Esophagus (tissue), 2 donors: Measurements from ENCODE around the gene RNPEPL1. TPM values are rescaled to one million over a fixed set of nuclear protein-coding genes. Genes with fewer than 3 reads are reported as not detected.
"Not testable (repeated sequence)": the region's sequence is repeated elsewhere in the genome, so short reads cannot be mapped to it uniquely, and the experiment has no call there.

Source experiments
- H3K27ac ChIP-seq, 2 donors: one replicate each; pipeline ENCODE4 v1.5.1; 2013; ENCODE audit warnings: low read depth in 2 of 2, mild to moderate bottlenecking in 2 of 2, inconsistent platforms in 1 of 2, low read length in 1 of 2, moderate library complexity in 1 of 2
- H3K27me3 ChIP-seq, 2 donors: one replicate each; pipeline ENCODE4 v1.6.1; 2013; ENCODE audit warnings: low read length in 2 of 2, control low read depth in 1 of 2, mild to moderate bottlenecking in 1 of 2; ENCODE audit not compliant: insufficient read depth in 2 of 2, control insufficient read depth in 1 of 2
- H3K36me3 ChIP-seq, 2 donors: one replicate each; pipeline ENCODE4 v1.6.1; 2013; ENCODE audit warnings: low read length in 1 of 2; ENCODE audit not compliant: control insufficient read depth in 2 of 2, insufficient read depth in 2 of 2
- H3K4me1 ChIP-seq, 2 donors: one replicate each; pipeline ENCODE4 v1.6.1; 2013; ENCODE audit warnings: low read length in 1 of 2; ENCODE audit not compliant: control insufficient read depth in 2 of 2, insufficient read depth in 2 of 2
- H3K4me3 ChIP-seq, 2 donors: one replicate each; pipeline ENCODE4 v1.5.1; 2013; ENCODE audit warnings: low read length in 2 of 2, mild to moderate bottlenecking in 2 of 2, low read depth in 1 of 2, moderate library complexity in 1 of 2
- H3K9me3 ChIP-seq, 2 donors: one replicate each; pipeline ENCODE4 v1.6.1; 2013; ENCODE audit warnings: mild to moderate bottlenecking in 2 of 2, low read depth in 1 of 2, low read length in 1 of 2, moderate library complexity in 1 of 2; ENCODE audit not compliant: control insufficient read depth in 2 of 2, insufficient read depth in 1 of 2
- WGBS, 2 donors: extraction: QIAGEN DNeasy Blood & Tissue Kit; methylation state at CpG; one replicate each; pipeline ENCODE4 v1.1.7; 2013; 5-methylcytosine and 5-hydroxymethylcytosine counted together
- polyA plus RNA-seq, 2 donors: library from polyadenylated mRNA; stranded (reverse); fragments of 200-250 nt; gene quantifications; one replicate each; pipeline ENCODE4 v1.2.3, GENCODE V29; 2013
- donor health status: healthy with polysubstance abuse.
- donor health status: Bipolar disorder and iron deficiency.

Gene RNPEPL1
- polyA plus RNA-seq, 2 donors = 65.9 to 160 TPM

DNA sequence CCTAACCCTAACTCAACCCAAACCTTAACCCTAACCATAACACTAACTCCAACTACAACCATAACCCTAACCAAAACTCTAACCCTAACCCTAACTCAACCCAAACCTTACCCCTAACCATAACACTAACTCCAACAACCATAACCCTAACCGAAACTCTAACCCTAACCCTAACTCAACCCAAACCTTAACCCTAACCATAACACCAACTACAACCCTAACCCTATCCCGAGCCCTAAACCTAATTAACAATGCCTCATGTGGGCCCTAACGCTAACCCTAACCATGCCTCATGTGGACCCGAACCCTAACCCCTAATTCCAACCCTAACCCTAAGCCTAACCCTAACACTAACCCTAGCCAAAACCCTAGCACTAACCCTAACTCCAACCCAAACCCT is 45.5 kb downstream of the RNPEPL1 start:
- H3K27ac ChIP-seq = no peak overlapping the region
- H3K9me3 ChIP-seq = no peaks in the 10 kb centered on the region
- 95 to 98% methylated on average over 4 of the region's 4 CpGs for WGBS, 2 donors
- no peaks in the 10 kb centered on the region for H3K27me3 ChIP-seq
- H3K4me1 ChIP-seq = peaks cover 2% of the 10 kb centered on the region in 2 donors
- no peak overlapping the region for H3K4me3 ChIP-seq
- no peaks in the 10 kb centered on the region for H3K36me3 ChIP-seq

DNA sequence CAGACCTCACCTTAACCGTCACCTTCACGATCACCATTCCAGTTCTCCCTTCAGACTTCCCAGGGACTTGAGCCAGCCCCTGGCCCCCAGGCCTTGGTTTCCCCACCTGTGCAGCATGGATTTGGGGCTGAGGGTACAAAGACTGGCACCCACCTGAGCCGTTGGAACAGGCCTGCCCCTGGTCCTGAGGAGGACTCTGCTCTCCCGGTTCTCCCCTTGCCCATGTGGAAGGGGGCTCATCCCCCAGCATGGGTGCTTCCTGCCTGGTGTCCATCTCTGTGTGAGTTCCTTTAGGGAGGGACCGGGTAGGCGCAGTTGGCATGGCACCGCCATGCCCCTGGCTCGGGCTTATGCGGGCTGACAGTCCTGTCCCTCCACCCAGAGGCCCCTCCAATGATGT is 46.1 kb downstream of the RNPEPL1 start:
- 94 to 97% methylated on average over 9 of the region's 9 CpGs for WGBS, 2 donors
- Histone ChIP-seq H3K4me1 (peaks cover 2% of the 10 kb centered on the region in 2 donors), H3K4me3 (no peak overlapping the region), H3K9me3 (no peaks in the 10 kb centered on the region), H3K27ac (no peak overlapping the region), H3K27me3 (no peaks in the 10 kb centered on the region), H3K36me3 (no peaks in the 10 kb centered on the region)

DNA sequence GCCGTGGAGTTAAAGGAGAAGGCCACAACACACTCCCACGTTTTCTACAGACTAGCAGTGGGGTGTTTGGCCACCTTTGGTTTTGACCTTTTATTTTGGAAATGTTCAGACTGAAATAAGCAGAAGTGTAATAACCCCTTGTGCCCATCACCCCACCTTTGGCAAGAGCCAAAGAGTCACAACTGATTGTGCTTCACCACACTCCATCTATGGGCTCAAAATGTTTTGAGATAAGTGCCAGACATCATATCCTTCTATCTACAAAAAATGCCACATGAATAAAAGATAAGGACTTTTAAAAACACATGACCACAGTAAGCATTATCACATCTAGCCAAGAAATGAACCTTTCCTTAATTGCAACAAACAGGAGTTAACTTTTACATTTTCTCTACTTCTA is 47.1 kb downstream of the RNPEPL1 start:
- Histone ChIP-seq H3K27ac (no peak overlapping the region), H3K27me3 (no peaks in the 10 kb centered on the region), H3K9me3 (no peaks in the 10 kb centered on the region), H3K4me1 (peaks cover 2% of the 10 kb centered on the region in 2 donors), H3K36me3 (no peaks in the 10 kb centered on the region), H3K4me3 (no peak overlapping the region)
- 74 to 92% methylated on average over 2 of the region's 2 CpGs for WGBS, 2 donors

DNA sequence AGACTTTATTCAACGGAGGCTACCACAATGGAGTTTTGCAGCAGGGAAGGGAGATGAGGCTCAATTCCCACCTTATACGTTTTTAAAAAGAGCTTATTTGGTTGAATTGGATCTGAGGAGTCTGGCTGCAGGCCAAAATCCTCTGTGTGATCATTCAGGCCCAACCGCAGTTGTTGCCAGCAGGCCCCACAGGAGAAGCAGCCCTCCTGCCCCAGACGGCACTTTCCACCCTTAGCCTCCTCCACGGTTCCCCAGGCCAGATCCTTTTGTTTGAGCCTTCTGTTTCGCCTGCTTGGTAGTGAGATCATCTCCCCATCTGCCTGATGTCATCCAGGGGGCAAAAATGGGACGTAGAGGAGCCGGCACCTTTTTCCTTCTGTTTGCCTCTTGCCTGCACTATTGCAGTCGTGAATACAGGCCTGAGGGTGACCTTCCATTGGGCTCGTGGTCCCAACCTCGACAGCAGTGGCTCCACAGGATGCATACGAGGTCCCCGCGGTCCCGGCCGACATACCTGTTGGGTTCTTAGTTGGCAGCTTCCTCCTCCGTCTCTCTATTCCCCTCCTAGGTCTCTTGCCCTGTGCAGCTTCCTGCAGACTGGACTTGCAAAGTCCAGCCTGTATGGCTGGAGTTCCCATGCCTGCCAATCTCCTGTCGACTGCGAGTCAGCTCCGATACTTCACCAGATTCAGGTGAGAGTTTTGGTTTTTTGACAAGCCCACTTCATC is 47.7 kb downstream of the RNPEPL1 start:
- Histone ChIP-seq H3K36me3 (no peaks in the 10 kb centered on the region), H3K27ac (no peak overlapping the region), H3K27me3 (no peaks in the 10 kb centered on the region), H3K9me3 (no peaks in the 10 kb centered on the region), H3K4me1 (peaks cover 2% of the 10 kb centered on the region in 2 donors), H3K4me3 (no peak overlapping the region)
- 82 to 86% methylated on average over 20 of the region's 20 CpGs for WGBS, 2 donors

DNA sequence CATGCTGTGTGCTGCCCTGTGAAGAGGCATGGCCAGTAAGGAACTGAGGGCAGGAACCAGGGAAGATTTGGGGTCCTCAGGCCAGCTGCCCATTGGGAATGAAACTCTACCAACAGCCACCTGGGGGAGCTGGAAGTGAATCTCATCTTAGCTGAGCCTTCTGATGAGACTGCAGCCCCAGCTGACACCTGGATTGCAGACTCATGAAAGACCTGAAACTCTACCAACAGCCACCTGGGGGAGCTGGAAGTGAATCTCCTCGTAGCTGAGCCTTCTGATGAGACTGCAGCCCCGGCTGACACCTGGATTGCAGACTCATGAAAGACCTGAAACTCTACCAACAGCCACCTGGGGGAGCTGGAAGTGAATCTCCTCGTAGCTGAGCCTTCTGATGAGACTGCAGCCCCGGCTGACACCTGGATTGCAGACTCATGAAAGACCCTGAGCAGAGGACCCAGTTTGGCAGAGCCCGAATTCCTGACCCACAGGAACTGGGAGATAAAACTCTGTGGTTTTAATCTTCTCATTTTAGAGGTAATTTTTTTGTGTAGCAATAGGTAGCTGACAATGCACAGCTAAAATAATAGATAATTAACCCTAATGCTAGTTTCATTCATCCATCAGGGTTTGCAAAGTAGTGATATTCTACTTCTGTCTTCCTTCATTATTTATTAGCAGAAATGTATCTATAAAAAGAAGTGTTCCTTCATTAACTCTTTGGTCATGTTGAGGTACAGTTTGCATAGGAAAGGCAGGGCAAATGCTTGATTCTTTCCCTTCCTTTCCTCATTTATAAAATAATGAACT is 48.8 kb downstream of the RNPEPL1 start:
- H3K36me3 ChIP-seq = not testable (repeated sequence)
- WGBS, 2 donors = 82 to 92% methylated on average over 5 of the region's 5 CpGs

DNA sequence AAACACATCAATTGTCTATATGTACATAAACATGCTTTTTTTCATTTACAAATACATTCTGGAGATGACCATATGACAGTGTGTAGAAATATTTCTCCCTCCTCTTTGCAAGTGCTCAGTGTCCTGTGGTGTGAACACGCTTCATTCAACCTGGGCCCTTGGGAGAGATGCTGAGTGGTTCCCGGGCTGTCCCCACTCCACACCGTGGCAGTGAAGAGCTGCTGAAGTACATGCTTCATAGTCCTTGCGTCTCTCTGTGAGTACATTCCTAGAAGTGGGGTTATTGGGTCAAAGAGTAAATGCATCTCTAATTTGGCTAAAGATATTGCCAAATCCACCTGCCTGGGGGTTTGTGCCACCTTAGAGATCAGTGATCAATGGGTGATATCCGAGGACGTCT is 50.5 kb downstream of the RNPEPL1 start:
- H3K27me3 ChIP-seq = no peaks in the 10 kb centered on the region
- H3K9me3 ChIP-seq = no peaks in the 10 kb centered on the region
- WGBS, 2 donors = 81 to 84% methylated on average over 6 of the region's 6 CpGs

More for the DNA sequence above, 48.8 kb downstream of the RNPEPL1 start:
- not testable (repeated sequence) for H3K4me3 ChIP-seq, H3K27ac ChIP-seq, H3K27me3 ChIP-seq, H3K9me3 ChIP-seq, H3K4me1 ChIP-seq

DNA sequence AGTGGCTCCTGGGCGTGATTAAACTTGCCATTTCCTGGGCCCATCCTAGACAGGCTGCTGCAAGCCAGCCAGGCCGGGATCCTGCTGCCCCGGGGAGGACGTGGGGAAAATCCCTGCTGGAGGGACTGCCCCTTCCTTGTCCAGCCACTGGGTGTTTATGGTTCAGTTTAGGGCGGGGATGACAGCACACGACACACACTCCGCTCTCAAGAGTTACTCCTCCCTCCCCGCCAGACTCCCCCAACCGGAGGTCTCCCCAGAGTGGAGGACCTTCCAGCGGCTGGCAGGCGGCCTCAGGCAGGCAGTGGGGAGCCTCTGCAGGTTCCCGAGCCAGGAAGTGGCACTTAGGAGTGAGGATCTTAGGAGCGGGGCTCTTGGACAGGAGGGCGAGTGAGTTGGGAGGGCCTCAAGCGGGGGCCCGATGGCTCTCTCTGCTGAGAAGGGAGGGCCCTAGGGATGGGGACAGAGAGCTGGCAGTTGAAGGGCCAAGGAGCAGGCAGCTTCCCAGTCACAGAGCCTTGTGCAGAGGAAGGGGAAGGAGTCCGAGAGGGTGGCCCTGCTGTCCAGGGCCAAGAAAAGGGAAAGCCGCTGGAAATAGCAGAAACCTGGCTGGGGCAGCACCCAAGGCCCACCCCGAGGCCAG is 51.3 kb downstream of the RNPEPL1 start:
- no peak overlapping the region for H3K4me3 ChIP-seq
- 78 to 86% methylated on average over 19 of the region's 19 CpGs for WGBS, 2 donors
- H3K27me3 ChIP-seq = no peaks in the 10 kb centered on the region
- H3K4me1 ChIP-seq = no peaks in the 10 kb centered on the region
- H3K9me3 ChIP-seq = no peaks in the 10 kb centered on the region
- H3K36me3 ChIP-seq = no peaks in the 10 kb centered on the region
- no peak overlapping the region for H3K27ac ChIP-seq

More for the DNA sequence above, 50.5 kb downstream of the RNPEPL1 start:
- Histone ChIP-seq H3K4me1 (peaks cover 0 to 2% of the 10 kb centered on the region in 2 donors), H3K4me3 (no peak overlapping the region), H3K27ac (no peak overlapping the region), H3K36me3 (no peaks in the 10 kb centered on the region)

DNA sequence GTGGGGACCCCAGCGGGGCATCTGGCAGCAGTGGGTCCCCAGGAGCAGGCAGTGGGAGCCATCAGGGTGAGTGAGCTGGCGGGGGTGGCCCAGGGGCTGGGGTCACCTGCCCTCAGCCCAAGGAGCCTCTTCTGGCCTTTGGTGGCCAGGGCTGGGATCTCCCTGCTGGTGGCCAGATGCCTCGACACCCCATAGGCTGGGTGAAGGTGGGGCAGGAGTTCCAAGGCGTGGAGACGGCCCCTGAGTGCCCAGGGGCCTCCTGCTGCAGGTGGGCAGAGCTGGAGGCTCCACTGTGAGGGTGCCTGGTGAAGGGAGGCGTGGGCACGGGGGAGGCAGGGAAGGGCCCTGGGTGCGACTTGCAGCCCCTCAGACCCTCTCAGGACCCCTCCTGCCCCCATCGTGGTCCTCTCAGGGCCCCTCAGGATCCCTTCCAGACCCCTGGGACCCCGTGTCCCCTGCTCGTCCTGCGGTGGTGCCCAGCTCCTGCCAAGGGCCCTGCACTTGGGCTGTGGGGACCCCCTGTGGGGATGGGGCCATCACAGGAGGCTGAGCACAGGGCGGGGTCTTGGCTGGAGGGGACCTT is 52.0 kb downstream of the RNPEPL1 start:
- no peaks in the 10 kb centered on the region for H3K27me3 ChIP-seq
- H3K4me3 ChIP-seq = no peak overlapping the region
- no peaks in the 10 kb centered on the region for H3K4me1 ChIP-seq
- no peaks in the 10 kb centered on the region for H3K9me3 ChIP-seq
- no peaks in the 10 kb centered on the region for H3K36me3 ChIP-seq
- H3K27ac ChIP-seq = no peak overlapping the region
- WGBS, 2 donors = 86 to 92% methylated on average over 9 to 13 of the region's 13 CpGs

DNA sequence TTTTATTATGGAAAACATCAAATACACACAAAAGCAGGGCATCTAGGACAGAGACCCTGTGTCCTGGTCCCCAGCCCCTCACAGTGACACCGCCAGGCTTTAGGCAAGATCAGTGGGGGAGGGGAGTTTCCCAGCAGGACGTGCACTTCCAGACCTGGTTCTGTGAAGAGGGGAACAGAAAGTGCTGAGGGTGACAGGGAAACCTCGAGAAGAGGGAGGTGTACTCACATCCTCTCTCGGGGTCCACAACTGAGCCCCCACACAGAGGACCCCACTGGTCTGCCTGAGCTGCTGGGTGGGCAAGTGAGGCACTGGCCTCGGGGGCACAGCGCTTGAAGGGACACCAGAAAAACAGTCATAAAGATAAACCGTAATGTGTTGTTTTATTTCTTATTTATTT is 52.6 kb downstream of the RNPEPL1 start:
- H3K9me3 ChIP-seq = no peaks in the 10 kb centered on the region
- H3K4me1 ChIP-seq = no peaks in the 10 kb centered on the region
- H3K4me3 ChIP-seq = no peak overlapping the region
- WGBS, 2 donors = 75 to 81% methylated on average over 7 of the region's 7 CpGs
- H3K27me3 ChIP-seq = no peaks in the 10 kb centered on the region
- no peak overlapping the region for H3K27ac ChIP-seq
- no peaks in the 10 kb centered on the region for H3K36me3 ChIP-seq
